ENCODE data around the gene KCNAB1.

- TF ChIP-seq POLR2A (IDR thresholded peaks at IDR 0.05): no peak
- no peak for TF ChIP-seq CTCF (IDR thresholded peaks at IDR 0.05)
Observed at GRCh38 chr3:156409694-156410093, 289.3 kb downstream of the KCNAB1 start.

All from suprapubic skin (tissue), 3 donors.